Chondrocyte (in vitro differentiated cells): ENCODE measurements around the gene FMNL2. TPM values are rescaled to one million over a fixed set of nuclear protein-coding genes. Genes with fewer than 3 reads are reported as not detected.

Experiments
- DNase-seq: peaks from one replicate; pipeline ENCODE4 v3.0.0; 2021; ENCODE audit warnings: mixed read lengths, low spot score
- H3K27ac Mint-ChIP-seq: one replicate; pipeline ENCODE4 v1.8.0; 2021; ENCODE audit warnings: mild to moderate bottlenecking, moderate library complexity, mixed read lengths; ENCODE audit not compliant: unreplicated experiment
- H3K27me3 Mint-ChIP-seq: 2 replicates; pipeline ENCODE4 v1.8.0; 2021; ENCODE audit warnings: low read depth, mixed read lengths
- H3K36me3 Mint-ChIP-seq: 2 replicates; pipeline ENCODE4 v1.8.0; 2021; ENCODE audit warnings: low read depth, mixed read lengths
- H3K4me1 Mint-ChIP-seq: 2 replicates; pipeline ENCODE4 v1.8.0; 2021; ENCODE audit warnings: low read depth, mild to moderate bottlenecking, mixed read lengths
- H3K4me3 Mint-ChIP-seq: one replicate; pipeline ENCODE4 v1.8.0; 2021; ENCODE audit warnings: mild to moderate bottlenecking, moderate library complexity, mixed read lengths; ENCODE audit not compliant: unreplicated experiment
- H3K9me3 Mint-ChIP-seq: 2 replicates; pipeline ENCODE4 v1.8.0; 2021; ENCODE audit warnings: low read depth, mixed read lengths
- CTCF ChIP-seq: fragments of 200-600 bp; sonication (generic); IDR thresholded peaks from 2 replicates; pipeline ENCODE4 v1.5.0; 2021; ENCODE audit warnings: antibody characterized with exemption, mild to moderate bottlenecking, moderate library complexity
- total RNA-seq: library from RNA; stranded (reverse); gene quantifications from 3 replicates; pipeline ENCODE4 v1.2.1, GENCODE V29; 2021

Gene FMNL2
- total RNA-seq, 1 donor from 2014 or later, result 33.9 TPM

- peaks cover 22% of the 10 kb centered on the region for H3K4me1 Mint-ChIP-seq
- H3K36me3 Mint-ChIP-seq, result no peaks in the 10 kb centered on the region
- H3K27ac Mint-ChIP-seq, result no peak overlapping the region
- no peak for DNase-seq
- no peaks in the 10 kb centered on the region for H3K9me3 Mint-ChIP-seq
- H3K27me3 Mint-ChIP-seq, result no peaks in the 10 kb centered on the region
- no peak for TF ChIP-seq CTCF
- no peak overlapping the region for H3K4me3 Mint-ChIP-seq
Observed at GRCh38 chr2:152441961-152442360, 107.0 kb downstream of the FMNL2 start.

GRCh38 chr2:152443771-152444170, 108.8 kb downstream of the FMNL2 start:
- Mint-ChIP-seq H3K9me3 (no peaks in the 10 kb centered on the region), H3K27ac (no peak overlapping the region), H3K27me3 (no peaks in the 10 kb centered on the region), H3K4me3 (no peak overlapping the region), H3K36me3 (no peaks in the 10 kb centered on the region), H3K4me1 (peaks cover 35% of the 10 kb centered on the region)
- TF ChIP-seq CTCF, result no peak
- DNase-seq, result no peak

- Mint-ChIP-seq H3K4me3 (no peak overlapping the region), H3K36me3 (no peaks in the 10 kb centered on the region), H3K4me1 (peaks cover 39% of the 10 kb centered on the region), H3K9me3 (no peaks in the 10 kb centered on the region), H3K27ac (no peak overlapping the region), H3K27me3 (no peaks in the 10 kb centered on the region)
- TF ChIP-seq CTCF, result no peak
- DNase-seq, result no peak
Observed at GRCh38 chr2:152444448-152444847, 109.5 kb downstream of the FMNL2 start.

GRCh38 chr2:152445375-152445774, 110.4 kb downstream of the FMNL2 start:
- peaks cover 42% of the 10 kb centered on the region for H3K4me1 Mint-ChIP-seq
- no peaks in the 10 kb centered on the region for H3K27me3 Mint-ChIP-seq
- no peaks in the 10 kb centered on the region for H3K9me3 Mint-ChIP-seq
- H3K4me3 Mint-ChIP-seq, result no peak overlapping the region
- no peak for TF ChIP-seq CTCF
- H3K27ac Mint-ChIP-seq, result peak overlapping the region; percentile 53
- DNase-seq, result no peak
- H3K36me3 Mint-ChIP-seq, result no peaks in the 10 kb centered on the region

GRCh38 chr2:152445791-152446201, 110.8 kb downstream of the FMNL2 start:
- peak overlapping the region; percentile 53 for H3K27ac Mint-ChIP-seq
- no peak for TF ChIP-seq CTCF
- H3K9me3 Mint-ChIP-seq, result no peaks in the 10 kb centered on the region
- DNase-seq, result no peak
- H3K36me3 Mint-ChIP-seq, result no peaks in the 10 kb centered on the region
- H3K4me3 Mint-ChIP-seq, result no peak overlapping the region
- H3K4me1 Mint-ChIP-seq, result peaks cover 42% of the 10 kb centered on the region
- H3K27me3 Mint-ChIP-seq, result no peaks in the 10 kb centered on the region
